Measurements from ENCODE around the gene ARHGEF12. TPM values are rescaled to one million over a fixed set of nuclear protein-coding genes. Genes with fewer than 3 reads are reported as not detected.

The ARHGEF12 gene
- total RNA-seq, 1 experiment from 2014 or later = 41.0 TPM

GRCh38 chr11:120352405-120352804, 16.2 kb downstream of the ARHGEF12 start:
- H3K4me1 ChIP-seq (ENCODE audit: insufficient read depth, low read length) = peaks cover 4% of the 10 kb centered on the region; the same call in 1 of the 2 replicates
- H2AFZ ChIP-seq (ENCODE audit: low read length) = no peak overlapping the region
- H3K36me3 ChIP-seq (ENCODE audit: low read depth, low read length) = no peaks in the 10 kb centered on the region
- no peak for TF ChIP-seq EZH2 (IDR thresholded peaks at IDR 0.05; ENCODE audit: low read length, unreplicated experiment)
- TF ChIP-seq CTCF (conservative IDR thresholded peaks at IDR 0.05; ENCODE audit: low read depth, low read length) = no peak
- TF ChIP-seq EZH2phosphoT487 (IDR thresholded peaks at IDR 0.05; ENCODE audit: borderline replicate concordance, low read length) = no peak
- no peaks in the 10 kb centered on the region for H3K9me3 ChIP-seq (ENCODE audit: low read length)
- H3K9ac ChIP-seq (ENCODE audit: low read length) = no peak overlapping the region
- no TSS peak for BruUV-seq (replicated peaks)
- no peaks in the 10 kb centered on the region for H3F3A ChIP-seq (ENCODE audit: low read length, unreplicated experiment)
- H4K20me1 ChIP-seq (ENCODE audit: low read length) = peaks cover 23% of the 10 kb centered on the region; the same call in 1 of the 2 replicates
- H3K27me3 ChIP-seq (ENCODE audit: low read length) = no peaks in the 10 kb centered on the region
- ChIA-PET CTCF (no interaction called here), POLR2A (ENCODE audit: unreplicated experiment) (no interaction called here)
- no peak overlapping the region for H3K27ac ChIP-seq (ENCODE audit: low read length)
- no peak overlapping the region for H3K4me3 ChIP-seq (ENCODE audit: low read length)
- H3K79me2 ChIP-seq (ENCODE audit: low read length) = peaks cover 93% of the 10 kb centered on the region
- DNase-seq = no peak
- ATAC-seq = no peak
- no peaks in the 10 kb centered on the region for H3K9me2 ChIP-seq (replicated peaks; ENCODE audit: low read length)
- intact Hi-C loops (cut with micrococcal nuclease) = no loop called here
- no peak overlapping the region for H3K4me2 ChIP-seq (ENCODE audit: low read length)

- ATAC-seq (no peak), DNase-seq (peak; percentile 35)
- Histone ChIP-seq H3K36me3 (ENCODE audit: low read depth, low read length) (no peaks in the 10 kb centered on the region), H4K20me1 (ENCODE audit: low read length) (peaks cover 18% of the 10 kb centered on the region; the same call in 1 of the 2 replicates), H3K4me1 (ENCODE audit: insufficient read depth, low read length) (peaks cover 4% of the 10 kb centered on the region; the same call in 1 of the 2 replicates), H3K9ac (ENCODE audit: low read length) (no peak overlapping the region), H3K9me2 (replicated peaks; ENCODE audit: low read length) (no peaks in the 10 kb centered on the region), H3K4me3 (ENCODE audit: low read length) (no peak overlapping the region), H3K79me2 (ENCODE audit: low read length) (peaks cover 93% of the 10 kb centered on the region), H3K9me3 (ENCODE audit: low read length) (no peaks in the 10 kb centered on the region), H3K27ac (ENCODE audit: low read length) (no peak overlapping the region), H3K27me3 (ENCODE audit: low read length) (no peaks in the 10 kb centered on the region), H3F3A (ENCODE audit: low read length, unreplicated experiment) (no peaks in the 10 kb centered on the region), H2AFZ (ENCODE audit: low read length) (no peak overlapping the region), H3K4me2 (ENCODE audit: low read length) (no peak overlapping the region)
- CTCF ChIA-PET = no interaction called here
- intact Hi-C loops (cut with micrococcal nuclease) = no loop called here
- POLR2A ChIA-PET (ENCODE audit: unreplicated experiment) = no interaction called here
- no peak for TF ChIP-seq EZH2phosphoT487 (IDR thresholded peaks at IDR 0.05; ENCODE audit: borderline replicate concordance, low read length)
- no peak for TF ChIP-seq CTCF (conservative IDR thresholded peaks at IDR 0.05; ENCODE audit: low read depth, low read length)
- no peak for TF ChIP-seq EZH2 (IDR thresholded peaks at IDR 0.05; ENCODE audit: low read length, unreplicated experiment)
- no TSS peak for BruUV-seq (replicated peaks)
Measured at GRCh38 chr11:120354068-120354467, 17.9 kb downstream of the ARHGEF12 start.

- H3K27me3 ChIP-seq (ENCODE audit: low read length) = no peaks in the 10 kb centered on the region
- H3K27ac ChIP-seq (ENCODE audit: low read length) = no peak overlapping the region
- H4K20me1 ChIP-seq (ENCODE audit: low read length) = peaks cover 13% of the 10 kb centered on the region; the same call in 1 of the 2 replicates
- no peak for DNase-seq
- no peaks in the 10 kb centered on the region for H3K9me3 ChIP-seq (ENCODE audit: low read length)
- H3K9ac ChIP-seq (ENCODE audit: low read length) = no peak overlapping the region
- no peak overlapping the region for H3K4me2 ChIP-seq (ENCODE audit: low read length)
- TF ChIP-seq EZH2 (IDR thresholded peaks at IDR 0.05; ENCODE audit: low read length, unreplicated experiment) = no peak
- TF ChIP-seq EZH2phosphoT487 (IDR thresholded peaks at IDR 0.05; ENCODE audit: borderline replicate concordance, low read length) = no peak
- TF ChIP-seq CTCF (conservative IDR thresholded peaks at IDR 0.05; ENCODE audit: low read depth, low read length) = no peak
- no peaks in the 10 kb centered on the region for H3K9me2 ChIP-seq (replicated peaks; ENCODE audit: low read length)
- BruUV-seq (replicated peaks) = no TSS peak
- CTCF ChIA-PET = interaction anchor here (0.6 kb wide), 1 partner anchor 19 kb away, joined by 4 read pairs; no protein-coding TSS in a partner anchor
- no peak overlapping the region for H3K4me3 ChIP-seq (ENCODE audit: low read length)
- intact Hi-C loops (cut with micrococcal nuclease) = no loop called here
- no peak overlapping the region for H2AFZ ChIP-seq (ENCODE audit: low read length)
- POLR2A ChIA-PET (ENCODE audit: unreplicated experiment) = no interaction called here
- H3F3A ChIP-seq (ENCODE audit: low read length, unreplicated experiment) = no peaks in the 10 kb centered on the region
- no peaks in the 10 kb centered on the region for H3K36me3 ChIP-seq (ENCODE audit: low read depth, low read length)
- H3K4me1 ChIP-seq (ENCODE audit: insufficient read depth, low read length) = peaks cover 4% of the 10 kb centered on the region; the same call in 1 of the 2 replicates
- ATAC-seq = no peak
- H3K79me2 ChIP-seq (ENCODE audit: low read length) = peaks cover 91% of the 10 kb centered on the region
Measured at GRCh38 chr11:120354779-120355178, 18.6 kb downstream of the ARHGEF12 start.
